HG02763 (cell line): ENCODE data around the gene APOO.

Source experiments
- ATAC-seq: cut with Tn5 transposase; IDR thresholded peaks from one replicate; pipeline ENCODE4 v1.9.1; 2021; ENCODE audit warnings: mild to moderate bottlenecking, moderate library complexity; ENCODE audit not compliant: unreplicated experiment

APOO gene

DNA sequence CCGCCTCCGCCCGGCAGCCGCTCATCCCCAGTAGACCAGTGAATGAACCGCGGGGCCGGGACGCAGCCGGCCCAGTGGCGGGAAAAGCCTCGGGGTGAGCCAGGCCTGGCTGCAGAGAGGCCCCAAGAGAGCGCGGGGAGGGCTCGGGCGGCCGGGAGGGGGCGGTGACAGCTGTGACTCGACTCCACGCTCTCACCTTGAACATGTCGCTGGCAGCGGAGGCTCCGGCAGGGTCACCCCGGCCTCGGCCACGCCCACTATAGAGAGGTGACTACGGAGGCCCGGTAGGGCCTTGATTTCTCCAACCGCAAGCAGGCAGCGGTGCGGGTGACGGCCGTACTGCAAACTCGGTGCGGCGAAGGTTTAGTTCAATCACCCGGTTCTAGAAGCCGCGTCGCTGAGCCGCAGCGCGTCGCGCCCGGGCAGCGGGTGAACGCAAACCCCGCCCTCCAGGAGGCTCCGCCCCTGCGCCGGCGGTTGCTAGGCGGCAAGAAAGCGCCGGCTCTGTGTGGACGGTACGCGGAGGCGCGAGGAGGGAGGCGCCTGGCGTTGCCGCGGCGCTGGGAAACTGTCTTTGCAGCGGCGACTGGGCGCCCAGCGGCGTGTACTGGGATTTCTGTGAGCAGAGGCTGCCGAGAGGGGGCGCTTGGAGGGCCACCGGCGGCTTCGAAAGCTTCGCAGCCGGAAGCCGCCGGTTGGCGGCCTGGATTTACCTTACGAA lies at the start of gene APOO, which contains the start of gene CXorf58:
APOO (minus strand) TSS at position 441 of the 721 bp plus-strand sequence; CDS start at position 205, 236 bp downstream.
CXorf58 (plus strand) TSS at position 509 of the 721 bp plus-strand sequence. CDS start 2,297 bp downstream, outside the sequence.
- ATAC-seq: peak; percentile 93

GRCh38 chrX:23954396-23954795 lies 46.7 kb upstream of the APOO start:
- ATAC-seq: no peak

DNA sequence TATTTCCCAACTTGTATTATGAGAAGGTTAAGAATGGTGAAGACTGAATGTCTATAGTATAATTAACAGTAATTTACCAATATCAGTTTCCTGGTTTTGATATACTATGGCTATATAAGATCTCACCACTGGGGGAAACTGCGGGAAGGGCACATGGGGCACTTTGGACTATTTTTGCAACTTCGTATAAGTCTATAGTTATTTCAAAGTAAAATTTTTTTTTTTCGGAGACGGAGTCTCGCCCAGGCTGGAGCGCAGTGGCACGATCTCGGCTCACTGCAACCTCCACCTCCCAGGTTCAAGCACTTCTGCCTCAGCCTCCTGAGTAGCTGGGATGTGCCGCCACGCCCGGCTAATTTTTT lies 46.2 kb upstream of the APOO start:
- no peak for ATAC-seq

DNA sequence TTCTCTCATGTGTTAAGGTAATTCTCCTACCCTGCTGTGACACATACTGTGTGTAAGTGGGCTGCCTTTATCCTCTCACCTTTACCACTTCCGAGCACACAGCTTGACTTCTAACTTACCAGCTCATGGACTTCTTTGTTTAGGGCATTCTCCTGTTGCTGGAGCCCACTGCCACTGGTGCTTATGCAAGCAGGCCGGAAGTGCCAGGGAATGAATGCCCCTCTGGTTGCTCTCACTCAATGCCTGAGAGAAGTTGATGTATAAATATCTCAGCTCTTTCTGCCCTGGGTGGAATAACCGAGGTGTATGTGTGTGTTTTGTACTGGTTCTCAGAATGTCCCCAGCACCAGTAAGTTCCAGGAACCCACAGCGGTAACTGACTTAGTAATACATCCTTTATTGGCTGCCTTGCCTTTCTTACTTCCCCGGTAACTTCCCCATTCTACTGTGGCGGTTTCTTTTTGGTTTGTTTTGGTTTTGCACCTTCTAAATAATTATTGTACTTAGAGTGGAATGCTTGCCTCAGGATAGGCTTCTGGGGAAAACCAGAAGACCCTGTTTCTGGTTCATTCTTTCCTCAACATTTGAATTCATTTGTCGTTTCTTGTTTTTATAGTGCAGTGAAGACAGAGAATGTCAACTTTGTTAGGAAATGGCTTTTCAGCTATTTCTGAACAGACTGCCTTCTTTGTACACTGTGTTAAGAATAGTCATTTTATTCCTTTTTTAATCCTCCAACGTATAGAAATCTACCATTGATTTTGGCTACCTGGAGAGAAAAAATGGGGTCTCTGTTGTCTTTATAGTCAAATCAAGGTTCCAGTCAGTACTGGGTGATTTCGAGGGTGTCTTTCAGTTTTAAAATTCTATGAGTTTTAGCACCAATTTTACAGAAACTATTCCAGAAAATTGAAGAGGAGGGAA lies 45.5 kb upstream of the APOO start:
- peak; percentile 85 for ATAC-seq

- no peak for ATAC-seq
Observed at GRCh38 chrX:23952391-23952790, 44.7 kb upstream of the APOO start.

DNA sequence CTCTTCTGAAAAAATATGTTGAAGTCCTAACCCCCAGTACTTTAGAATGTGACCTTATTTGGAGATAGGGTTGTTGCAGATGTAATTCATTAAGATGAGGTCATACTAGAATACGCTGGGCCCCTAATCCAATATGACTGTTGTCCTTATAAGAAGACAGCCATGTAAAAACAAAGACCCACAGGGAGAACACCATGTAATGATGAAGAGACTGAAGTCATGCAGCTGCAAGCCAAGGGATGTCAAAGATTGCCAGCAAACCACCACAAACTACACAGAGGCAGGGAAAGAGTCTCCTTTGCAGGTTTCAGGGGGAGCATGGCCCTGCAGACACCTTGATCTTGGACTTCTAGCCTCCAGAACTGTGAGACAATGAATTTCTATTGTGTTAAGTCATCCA lies 37.5 kb upstream of the APOO start:
- no peak for ATAC-seq

DNA sequence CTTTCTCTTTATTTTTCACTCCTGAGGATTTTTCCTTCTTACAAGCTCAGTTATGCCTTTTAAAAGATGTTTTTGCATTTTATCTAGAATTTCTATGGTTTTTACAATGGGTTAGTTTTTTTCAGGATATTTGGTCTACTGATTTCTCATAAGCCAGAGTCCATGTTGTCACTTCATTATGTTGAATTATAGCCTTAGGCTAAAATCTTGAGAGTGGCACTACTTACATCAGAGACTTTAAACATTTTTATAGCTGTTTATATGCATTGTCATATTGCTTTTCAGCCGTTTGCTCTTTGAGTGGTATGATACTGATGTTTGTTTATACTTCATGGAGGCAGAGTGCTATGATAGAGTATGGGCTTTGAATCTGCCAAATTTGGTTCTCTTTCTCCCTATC lies 36.5 kb upstream of the APOO start:
- no peak for ATAC-seq

DNA sequence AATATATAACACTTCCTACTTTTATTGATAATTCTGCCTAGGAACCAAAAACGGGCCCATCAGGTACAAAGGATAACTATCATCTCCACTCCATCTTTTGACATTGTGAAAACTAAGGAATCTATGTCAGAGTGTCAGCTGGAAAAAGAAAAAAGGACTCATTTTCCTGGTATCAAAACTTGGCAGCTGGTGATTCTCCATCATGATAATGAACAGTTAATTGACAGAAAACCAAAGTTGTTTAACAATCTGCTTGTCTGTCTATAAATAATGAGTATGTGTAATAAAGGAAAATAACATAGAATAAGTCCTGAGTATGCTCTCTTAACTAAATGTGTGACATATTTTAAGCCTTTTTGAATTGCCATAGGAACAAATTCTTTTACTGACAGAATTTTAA lies 31.5 kb upstream of the APOO start:
- ATAC-seq: no peak

GRCh38 chrX:23938690-23939089 lies 31.0 kb upstream of the APOO start:
- no peak for ATAC-seq

- ATAC-seq: no peak
Observed at GRCh38 chrX:23937100-23937499, 29.4 kb upstream of the APOO start.

- ATAC-seq: no peak
Observed at GRCh38 chrX:23936180-23936579, 28.4 kb upstream of the APOO start.

DNA sequence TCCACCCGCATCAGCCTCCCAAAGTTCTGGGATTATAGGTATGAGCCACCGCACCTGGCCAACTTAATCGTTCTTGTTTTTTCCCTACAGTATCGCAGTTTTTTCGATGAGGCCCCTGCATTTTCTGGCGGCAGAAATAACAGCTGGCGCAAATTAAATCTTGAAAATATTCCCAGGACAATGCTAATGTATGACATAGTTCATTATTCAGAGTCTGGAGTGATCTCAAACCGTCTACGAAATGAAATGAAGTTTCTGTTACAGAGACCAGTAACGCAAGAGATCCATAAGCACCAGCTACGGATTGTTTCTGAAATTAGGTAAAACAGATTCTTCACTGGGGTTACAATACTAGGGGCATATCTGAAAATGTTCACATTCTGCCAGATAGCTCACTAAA lies 27.4 kb upstream of the APOO start:
- ATAC-seq: no peak

DNA sequence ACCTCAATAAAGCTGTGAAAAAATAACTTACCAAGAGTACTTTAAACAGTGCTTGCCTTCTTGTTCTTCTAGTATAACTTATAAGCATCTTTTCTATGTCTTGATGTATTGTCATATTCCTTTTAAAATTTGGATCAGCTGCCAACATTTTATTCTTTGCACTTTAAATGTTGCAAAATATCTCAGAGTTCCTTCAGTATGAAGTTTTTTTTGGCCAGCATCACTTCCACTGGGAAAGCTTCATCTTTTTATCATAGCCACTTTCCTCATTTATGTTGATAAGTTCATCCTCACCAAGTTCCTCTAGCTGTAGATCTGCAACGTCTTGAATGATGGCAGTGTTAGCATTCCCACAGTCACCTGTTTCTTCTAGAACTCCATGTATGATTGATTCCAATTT lies 24.3 kb upstream of the APOO start:
- no peak for ATAC-seq

- no peak for ATAC-seq
Observed at GRCh38 chrX:23930894-23931604, 23.3 kb upstream of the APOO start.

GRCh38 chrX:23926015-23926414 lies 18.3 kb upstream of the APOO start:
- ATAC-seq: no peak

GRCh38 chrX:23919706-23920320 lies 12.1 kb upstream of the APOO start:
- no peak for ATAC-seq

GRCh38 chrX:23919148-23919547 lies 11.4 kb upstream of the APOO start:
- ATAC-seq: no peak

DNA sequence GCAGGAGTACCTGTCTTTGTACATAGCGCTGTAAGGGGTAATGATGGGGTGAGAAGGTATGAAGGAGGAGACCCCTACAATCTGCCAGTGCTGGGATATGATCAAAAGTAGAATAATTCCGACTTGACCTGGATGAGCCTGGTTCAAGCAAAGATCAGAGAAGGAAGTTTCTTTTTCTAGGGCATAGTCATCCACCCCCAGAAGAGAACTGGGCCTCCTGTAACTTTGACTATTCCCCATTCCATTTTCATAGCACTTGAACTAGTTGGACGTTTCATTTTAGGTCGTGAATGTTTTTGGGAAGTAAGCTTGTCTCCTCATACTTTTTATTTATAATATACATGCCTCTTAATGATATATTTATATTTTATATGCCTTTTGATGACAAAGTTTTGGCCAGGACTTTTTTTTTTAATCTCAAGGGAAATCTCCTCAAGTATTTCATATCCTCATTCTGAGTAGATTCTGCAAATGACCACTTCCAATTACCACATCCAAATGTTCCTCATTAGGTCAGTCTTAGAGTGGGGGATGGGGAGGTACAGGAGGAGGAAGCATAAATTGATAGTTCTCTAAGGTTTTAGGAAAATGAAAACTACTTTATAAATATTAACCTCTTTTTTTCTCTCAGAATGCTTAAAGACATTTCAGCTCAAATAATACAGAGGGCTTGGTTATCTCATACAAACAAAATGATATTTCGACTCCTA lies 3.5 kb upstream of the APOO start:
- no peak for ATAC-seq

GRCh38 chrX:23908219-23909004 lies 674 bp upstream of the APOO start:
- no peak for ATAC-seq

DNA sequence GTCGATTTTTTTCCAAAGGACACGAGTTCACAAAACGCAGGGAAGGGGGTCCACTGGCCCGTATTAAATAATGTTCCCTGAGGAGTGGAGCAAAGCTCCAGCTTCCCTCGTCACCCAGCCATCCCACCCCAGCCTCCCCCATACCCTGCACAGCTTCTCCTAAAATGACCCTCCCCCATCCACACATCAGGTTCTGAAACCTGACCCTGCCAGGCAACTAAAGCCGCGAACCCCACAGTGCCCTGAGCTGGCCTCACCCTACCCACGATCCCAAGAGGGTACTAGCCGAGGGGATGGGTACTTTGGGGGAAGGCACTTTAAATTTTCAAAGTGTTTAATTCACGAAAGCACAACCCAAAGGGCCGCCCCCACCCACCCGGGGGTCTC lies 634 bp downstream of the APOO start:
- ATAC-seq: peak; percentile 1
